HG03565 (cell line): ENCODE measurements around the gene OMP.
A peak's percentile ranks its signal among the peaks of the same experiment; 100 is the strongest.

Source experiments
- ATAC-seq: cut with Tn5 transposase; IDR thresholded peaks from one replicate; pipeline ENCODE4 v1.9.1; 2021; ENCODE audit warnings: mild to moderate bottlenecking, moderate library complexity; ENCODE audit not compliant: unreplicated experiment

OMP gene

DNA sequence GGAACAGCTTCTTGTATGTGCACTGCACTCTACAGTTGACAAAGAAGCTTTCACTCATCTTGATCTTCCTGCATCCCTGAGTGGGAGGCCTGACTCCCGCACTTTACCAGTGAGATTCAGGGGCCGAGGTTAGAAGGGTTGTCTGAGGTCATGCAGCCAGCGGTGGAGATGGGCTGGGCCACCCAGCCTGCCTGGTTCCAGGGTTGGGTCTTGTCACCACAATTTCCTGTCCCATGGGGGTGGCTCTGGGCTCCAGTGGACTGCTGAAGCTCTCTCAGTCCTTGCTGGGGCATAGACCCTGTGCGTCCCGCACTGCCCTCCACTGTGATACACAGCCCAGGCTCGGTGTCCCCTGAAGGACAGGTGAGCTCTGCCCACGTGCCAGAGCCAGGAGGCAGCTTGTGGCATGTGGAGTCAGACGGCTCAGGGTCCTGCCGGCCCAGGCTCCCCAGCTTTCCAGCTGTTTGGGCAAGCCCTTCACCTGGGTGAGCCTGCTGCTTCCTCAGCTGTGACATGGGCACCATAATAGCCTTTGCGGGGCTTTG is 18.5 kb downstream of the OMP start:
- ATAC-seq, result no peak

DNA sequence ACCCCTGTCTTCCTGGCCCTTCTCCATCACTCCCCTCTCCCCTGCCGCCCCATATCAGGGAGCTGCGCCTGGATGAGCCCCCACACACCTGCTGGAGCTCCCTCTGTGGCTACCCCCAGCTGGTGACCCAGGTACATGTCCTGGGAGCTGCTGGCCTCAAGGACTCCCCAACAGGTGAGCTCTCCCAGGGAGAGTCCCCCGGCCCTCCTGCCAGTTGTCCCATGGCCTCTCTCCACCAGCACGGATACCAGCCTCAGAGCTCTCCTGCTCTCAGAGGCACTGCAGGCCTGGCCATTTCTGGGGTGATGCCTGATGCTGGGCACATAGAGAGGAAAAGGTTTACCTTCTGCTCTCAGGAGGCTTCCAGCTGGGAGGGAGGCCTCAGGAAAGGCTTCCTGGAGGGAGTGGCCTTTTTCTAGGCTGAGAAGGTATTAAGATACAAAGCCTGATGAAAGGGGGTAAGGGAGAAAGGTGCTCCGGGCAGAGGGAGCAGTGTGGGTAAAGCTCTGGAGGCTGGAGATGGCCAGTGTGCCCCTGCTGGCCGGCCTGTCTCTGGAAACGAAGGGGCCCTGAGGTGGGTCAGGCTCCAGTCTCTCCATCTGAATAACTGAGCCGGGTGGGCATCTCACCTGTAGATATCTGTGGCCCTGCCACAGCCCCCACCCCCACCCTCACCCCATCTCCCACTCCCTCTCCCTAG is 19.4 kb downstream of the OMP start:
- ATAC-seq, result no peak

DNA sequence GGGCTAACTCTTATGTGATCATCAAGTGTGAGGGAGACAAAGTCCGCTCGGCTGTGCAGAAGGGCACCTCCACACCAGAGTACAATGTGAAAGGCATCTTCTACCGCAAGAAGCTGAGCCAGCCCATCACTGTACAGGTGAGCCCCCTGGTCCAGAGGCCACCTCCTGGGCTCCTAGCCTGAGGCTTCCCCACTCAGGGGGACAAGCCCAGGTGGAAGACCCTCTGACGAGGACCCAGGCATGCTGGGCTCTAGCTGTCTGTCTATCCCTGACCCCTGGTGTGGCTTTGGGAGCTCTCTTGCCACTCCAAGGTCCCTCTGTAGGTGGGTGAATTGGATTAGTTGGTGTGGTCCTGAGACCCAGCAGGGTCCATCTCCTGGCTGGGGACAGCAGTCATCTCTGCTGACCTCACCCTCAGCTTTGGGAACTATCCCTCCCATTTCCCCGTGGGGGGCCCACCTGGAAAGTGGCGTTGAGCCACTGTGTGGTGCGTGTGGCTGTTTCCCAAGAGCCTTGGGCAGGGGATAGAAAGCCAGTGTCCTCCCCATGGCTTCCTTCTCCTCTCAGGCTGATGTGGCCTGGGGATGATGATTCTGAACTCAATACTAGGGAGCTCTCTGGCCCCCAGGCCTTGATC is 20.1 kb downstream of the OMP start:
- ATAC-seq, result no peak

DNA sequence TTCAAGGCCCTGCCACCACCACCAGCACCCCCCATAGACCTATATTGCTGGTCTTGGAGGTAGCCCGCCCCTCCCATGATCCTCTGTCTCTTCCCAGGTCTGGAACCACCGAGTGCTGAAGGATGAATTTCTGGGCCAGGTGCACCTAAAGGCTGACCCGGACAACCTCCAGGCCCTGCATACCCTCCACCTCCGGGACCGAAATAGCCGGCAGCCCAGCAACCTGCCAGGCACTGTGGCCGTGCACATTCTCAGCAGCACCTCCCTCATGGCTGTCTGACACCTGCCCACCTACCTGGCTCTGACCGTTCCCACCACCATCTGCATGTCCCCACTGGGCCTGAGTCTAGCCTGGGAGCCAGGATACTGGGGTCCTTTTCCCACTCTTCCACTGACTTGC is 21.0 kb downstream of the OMP start:
- ATAC-seq, result no peak

DNA sequence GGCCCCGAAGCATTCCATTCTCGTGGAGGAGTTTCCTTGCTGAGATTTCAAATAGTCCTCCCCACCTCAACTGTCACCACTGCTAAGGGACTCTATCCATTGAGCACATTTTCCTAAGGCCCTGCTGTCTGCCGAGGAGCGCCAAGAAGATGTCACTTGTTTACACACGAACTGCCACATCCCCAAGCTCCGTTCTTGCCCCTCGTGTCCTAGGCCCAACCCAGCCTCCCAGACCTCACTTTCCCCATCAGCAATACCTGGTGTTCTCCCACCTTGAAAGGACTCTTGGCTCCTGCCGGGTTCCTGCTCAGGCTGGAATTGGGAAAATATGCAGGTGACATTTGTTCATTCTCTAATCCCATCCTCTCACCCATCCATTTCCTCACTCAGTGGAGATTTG is 21.4 kb downstream of the OMP start:
- ATAC-seq, result no peak

DNA sequence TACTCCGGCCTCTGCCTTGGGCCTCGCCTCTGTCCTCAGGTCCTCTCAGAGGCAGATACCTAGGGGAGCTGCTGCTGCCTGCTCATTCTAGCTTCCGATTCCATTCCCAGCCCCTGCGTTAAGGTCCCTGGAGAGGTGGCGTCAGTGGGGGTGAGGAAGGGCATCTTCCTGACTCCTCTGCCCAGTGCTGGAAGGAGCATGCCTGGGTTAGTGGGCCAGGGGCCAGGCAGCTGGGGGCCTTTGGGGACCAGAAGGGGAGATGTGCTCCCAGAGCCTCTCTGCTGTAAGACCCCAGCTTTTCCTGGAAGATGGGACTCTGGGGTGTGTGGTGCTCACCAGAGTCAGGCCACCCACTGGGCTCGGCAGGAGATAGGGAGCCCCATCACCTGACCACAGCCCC is 21.8 kb downstream of the OMP start:
- ATAC-seq, result no peak

DNA sequence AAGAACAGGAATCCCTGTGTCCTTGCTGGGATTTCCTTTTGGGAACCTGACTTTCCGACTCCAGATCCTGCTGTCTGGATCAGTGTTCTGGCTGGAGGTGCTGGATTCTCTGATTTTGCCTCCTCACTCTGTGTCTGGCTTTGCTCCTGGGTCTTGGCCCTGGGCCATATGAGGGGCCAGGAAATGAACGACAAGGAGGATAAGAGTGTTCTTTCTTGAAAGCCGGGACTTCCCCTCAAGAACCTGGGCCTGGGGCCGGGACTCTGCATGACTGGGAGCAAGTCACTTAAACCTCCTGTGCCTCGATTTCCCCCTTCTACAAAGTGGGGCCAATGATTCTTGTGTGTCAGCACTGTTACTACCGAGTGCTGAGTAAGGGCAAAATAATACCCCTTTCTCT is 22.6 kb downstream of the OMP start:
- no peak for ATAC-seq

DNA sequence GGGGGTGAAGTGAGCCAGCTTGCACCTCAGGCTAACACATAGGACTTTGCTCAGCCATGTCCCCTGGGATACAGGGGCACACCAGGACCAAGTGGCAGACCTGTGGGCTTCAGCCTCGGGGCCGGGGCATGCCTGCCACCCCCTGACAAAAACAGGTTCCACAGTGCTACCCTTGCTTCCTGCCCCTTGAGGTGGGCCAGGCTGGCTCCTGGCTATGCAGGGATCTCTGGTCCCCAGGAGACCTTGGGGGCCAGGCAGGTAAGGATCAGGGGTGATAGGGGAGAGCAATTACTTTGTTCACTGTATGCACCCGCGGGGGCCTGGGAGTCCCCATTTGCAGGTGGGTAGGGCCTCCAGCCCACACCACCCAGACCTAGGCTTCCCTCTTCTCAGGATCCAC is 23.1 kb downstream of the OMP start:
- ATAC-seq, result no peak

DNA sequence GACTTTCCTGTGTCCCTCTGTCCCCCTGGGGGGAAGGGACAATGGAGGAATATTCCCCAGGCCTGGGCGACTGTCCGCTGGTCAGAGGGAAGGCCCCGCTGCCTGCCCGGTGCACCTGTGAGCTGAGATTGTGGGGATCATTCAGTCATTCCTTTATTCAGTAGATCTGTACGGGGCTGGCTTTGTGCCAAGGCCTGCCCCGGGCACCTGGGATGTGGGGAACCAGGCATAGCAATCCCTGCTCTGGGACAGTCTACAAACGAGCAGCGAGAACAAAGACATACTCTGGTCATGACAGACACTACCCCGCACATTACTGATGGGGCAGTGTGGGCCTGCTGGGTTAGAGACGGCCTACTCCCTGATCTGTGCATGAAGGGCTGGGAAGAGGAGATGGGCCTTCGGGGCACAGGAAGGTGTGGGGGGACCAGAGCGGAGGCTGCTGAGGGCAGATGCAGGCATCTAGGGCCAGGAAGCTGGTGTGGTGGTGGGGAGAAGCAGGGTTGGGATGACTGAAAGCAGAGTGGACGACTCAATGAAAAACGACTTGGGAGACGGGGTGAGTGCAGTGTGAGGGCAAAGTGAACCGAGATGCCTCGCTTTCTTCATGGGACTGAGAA is 23.6 kb downstream of the OMP start:
- ATAC-seq, result no peak

DNA sequence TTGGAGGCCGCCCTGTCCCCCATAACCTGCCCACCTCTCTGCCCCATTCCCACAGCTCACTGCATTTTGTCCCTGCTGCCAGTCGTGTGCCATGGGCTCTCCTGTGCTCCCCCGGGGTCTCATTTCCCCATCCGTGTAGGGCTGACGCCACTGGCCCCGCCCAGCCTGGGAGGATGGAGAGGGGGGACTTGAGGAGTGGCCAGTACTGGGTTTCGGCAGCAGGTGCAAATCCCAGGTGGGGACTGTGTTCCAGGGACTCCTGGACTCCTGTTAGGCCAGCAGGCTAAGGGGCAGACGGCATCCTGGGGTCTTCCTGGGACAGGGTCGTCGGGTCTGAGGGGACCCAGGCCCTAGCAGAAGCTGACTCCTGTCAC is 24.2 kb downstream of the OMP start:
- no peak for ATAC-seq

DNA sequence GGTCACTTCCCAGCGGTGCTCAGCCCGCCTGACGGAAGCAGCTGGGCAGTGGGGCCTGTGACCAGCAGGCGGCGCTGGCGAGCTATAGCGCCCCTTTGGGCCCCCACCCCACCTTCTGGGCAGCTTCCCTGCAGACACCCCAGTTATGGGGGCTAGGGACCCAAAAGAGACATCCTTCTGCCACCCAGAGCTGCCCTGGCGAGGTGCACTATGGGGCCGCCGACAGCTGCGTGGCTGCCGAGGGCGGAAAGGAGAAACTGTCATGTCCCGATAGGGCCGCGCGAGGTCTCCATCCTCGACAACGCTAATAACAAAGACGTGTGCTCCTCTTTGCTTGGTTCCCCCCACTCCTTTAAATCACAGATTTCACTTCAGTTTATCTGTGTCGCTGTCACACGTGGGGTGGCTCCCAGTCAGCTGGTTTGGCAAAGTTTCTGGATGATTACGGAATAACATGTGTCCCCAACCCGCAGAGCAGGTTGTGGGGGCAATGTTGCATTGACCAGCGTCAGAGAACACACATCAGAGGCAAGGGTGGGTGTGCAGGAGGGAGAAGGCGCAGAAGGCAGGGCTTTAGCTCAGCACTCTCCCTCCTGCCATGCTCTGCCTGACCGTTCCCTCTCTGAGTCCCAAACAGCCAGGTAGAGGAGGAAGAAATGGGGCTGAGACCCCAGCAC is 24.7 kb downstream of the OMP start:
- peak; percentile 41 for ATAC-seq

DNA sequence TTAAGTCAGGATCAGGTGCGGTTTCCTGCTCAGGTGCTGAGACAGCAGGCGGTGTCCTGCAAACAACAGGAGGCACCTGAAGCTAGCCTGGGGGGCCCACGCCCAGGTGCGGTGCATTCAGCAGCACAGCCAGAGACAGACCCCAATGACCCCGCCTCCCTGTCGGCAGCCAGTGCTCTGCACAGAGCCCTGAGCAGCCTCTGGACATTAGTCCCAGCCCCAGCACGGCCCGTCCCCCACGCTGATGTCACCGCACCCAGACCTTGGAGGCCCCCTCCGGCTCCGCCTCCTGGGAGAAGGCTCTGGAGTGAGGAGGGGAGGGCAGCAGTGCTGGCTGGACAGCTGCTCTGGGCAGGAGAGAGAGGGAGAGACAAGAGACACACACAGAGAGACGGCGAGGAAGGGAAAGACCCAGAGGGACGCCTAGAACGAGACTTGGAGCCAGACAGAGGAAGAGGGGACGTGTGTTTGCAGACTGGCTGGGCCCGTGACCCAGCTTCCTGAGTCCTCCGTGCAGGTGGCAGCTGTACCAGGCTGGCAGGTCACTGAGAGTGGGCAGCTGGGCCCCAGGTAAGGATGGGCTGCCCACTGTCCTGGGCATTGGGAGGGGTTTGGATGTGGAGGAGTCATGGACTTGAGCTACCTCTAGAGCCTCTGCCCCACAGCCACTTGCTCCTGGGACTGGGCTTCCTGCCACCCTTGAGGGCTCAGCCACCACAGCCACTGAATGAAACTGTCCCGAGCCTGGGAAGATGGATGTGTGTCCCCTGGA is 25.5 kb downstream of the OMP start, which contains the start of gene MYO7A:
MYO7A (plus strand) TSS at position 327 of the 772 bp plus-strand sequence. CDS start 2,389 bp downstream, outside the sequence.
- no peak for ATAC-seq

DNA sequence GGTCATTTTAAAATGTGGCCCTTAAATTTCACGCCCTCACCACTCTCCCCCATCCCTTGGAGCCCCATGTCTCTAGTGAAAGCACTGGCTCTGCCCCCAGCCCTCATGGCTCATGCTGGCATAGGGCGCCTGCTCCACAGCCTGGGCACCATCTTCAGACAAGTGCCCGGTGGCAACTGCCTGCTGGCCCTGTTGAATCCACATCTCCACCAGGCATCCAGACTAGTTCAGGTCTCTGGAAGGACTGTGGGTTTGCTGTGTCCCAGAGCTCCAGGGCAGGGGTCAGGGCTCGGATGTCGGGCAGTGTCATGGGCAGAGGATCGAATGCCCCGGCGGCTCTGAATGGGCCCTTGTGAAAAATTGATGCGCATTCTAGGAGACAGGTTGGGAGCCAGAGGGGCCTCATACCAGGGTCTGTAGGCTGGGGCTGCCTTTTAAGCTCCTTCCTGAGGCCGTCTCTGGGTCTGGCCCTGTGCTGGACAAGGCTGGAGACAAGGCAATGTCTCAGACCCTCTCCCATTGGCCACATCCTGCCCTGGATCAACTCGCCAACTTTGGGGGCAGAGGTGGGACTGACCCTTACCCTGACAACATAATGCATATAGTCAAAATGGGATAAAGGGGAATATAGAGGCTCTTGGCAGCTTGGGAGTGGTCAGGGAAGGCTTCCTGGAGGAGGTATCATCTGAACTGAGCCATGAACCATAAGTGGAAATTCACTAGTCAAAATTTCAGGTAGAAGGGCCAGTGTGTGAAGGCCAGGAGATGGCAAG is 26.6 kb downstream of the OMP start:
- ATAC-seq, result no peak

DNA sequence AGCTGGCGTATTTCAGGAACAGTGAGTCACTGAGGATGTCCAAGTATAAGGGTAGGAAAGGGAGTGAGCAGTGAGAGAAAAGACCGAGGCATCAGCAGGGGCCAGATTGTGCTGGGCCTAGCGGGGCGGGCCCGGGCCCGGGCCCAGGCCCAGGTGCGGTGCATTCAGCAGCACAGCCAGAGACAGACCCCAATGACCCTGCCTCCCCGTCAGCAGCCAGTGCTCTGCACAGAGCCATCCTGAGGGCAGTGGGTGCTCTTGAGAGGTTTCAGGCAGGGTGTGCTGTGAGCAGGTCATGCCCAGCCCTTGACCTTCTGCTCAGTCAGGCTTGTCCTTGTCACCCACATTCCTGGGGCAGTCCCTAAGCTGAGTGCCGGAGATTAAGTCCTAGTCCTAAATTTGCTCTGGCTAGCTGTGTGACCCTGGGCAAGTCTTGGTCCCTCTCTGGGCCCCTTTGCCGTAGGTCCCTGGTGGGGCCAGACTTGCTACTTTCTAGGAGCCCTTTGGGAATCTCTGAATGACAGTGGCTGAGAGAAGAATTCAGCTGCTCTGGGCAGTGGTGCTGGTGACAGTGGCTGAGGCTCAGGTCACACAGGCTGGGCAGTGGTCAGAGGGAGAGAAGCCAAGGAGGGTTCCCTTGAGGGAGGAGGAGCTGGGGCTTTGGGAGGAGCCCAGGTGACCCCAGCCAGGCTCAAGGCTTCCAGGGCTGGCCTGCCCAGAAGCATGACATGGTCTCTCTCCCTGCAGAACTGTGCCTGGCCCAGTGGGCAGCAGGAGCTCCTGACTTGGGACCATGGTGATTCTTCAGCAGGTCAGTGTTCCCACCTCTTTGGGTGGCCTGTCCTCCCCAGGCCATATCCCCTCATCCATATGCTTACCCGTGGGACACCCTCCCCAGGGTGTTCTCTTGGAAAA is 27.5 kb downstream of the OMP start:
- no peak for ATAC-seq

DNA sequence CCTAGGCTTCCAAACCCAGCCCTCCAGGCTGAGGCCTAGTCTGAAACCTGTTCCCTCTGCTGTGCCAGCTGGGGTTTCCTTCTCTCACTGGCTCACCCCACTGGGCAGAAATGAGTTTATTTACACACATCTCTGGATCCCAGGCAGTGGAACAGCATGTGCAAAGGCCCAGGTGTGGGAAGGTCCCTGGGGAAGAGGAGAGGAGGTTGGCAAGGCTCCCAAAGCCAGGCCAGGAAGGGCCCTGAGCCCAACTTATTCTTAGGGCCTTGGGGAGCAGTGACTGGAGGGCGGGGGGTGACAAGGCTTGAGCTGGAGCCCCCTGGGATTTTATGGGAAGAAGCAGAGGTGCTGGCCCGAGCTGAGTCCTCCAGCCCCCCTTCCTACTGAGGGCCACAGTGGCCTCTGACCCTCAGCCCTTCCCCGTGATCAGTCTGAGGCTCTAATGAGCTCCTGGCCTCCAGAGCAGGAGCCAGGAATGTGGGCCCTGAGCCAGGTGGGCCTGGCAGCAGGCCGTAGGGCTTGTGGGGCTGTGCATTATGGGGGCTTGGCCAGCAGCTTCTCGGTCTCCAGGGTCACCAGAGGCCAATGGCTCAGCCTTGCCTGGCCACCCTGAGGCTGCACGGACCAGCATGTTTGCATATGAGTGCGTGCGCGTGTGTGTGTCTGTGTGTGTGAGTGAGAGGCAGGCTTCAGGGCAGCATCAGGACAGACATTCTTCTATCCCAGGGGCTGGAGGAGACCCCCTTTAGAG is 28.3 kb downstream of the OMP start:
- ATAC-seq, result no peak

DNA sequence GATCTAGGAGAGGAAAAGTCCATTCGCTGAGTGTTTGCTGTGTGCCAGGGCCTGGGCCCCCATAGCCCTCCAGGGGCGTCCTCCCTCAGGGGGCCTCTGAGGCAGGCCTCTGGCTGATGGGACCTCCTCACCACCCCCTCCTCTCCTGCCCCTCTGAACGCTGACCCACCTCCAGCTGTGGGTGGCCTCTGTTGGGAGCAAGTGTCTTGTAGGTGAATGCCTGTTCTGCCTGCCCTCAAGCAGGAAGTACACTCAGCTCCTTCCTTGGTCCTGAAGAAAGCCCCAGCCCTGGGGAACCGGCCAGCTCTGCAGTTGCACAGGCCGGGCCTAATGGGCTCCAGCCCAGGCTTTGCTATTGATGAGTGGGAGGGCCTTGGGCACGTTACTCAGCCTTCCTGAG is 28.9 kb downstream of the OMP start:
- ATAC-seq, result no peak

DNA sequence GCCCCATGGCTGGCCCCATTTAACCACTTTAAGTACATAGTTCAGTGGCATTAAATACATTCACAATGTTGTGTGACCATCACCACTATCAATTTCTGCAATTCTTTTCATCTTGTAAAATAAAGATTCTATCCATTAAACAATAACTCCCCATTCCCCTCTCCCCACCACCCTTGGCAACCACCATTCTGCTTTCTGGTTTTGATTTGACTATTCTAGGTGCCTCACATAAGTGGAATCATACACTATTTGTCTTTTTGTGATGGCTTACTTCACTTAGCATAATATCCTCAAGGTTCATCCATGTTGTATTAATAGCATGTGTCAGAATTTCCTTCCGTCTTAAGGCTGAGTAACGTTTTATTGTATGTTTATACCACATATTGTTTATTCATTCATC is 32.4 kb downstream of the OMP start:
- no peak for ATAC-seq

DNA sequence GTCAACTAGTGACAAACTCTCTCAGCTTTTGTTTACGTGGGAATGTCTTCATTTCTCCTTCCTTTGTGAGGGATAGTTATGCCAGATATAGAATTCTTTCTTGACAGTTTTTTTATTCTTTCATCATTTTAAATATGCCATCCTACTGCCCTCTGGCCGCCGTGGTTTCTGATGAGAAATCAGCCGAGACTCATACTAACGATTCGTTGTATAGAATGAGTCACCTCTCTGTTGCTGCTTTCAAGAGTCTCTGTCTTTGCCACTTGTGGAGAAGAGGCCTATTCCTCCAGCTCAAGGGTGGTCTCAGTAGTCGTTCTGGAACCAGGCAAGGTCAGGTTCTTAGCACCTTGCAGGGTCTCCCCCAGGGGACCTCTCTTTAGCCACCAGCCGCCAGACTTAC is 33.4 kb downstream of the OMP start:
- ATAC-seq, result no peak
